NCI-H1694 (cell line): ENCODE data around the gene RPS18.

Source experiments
- DNase-seq: peaks from one replicate; lab custom pipeline; 2025; lab: John Stamatoyannopoulos, UW

Gene RPS18

DNA sequence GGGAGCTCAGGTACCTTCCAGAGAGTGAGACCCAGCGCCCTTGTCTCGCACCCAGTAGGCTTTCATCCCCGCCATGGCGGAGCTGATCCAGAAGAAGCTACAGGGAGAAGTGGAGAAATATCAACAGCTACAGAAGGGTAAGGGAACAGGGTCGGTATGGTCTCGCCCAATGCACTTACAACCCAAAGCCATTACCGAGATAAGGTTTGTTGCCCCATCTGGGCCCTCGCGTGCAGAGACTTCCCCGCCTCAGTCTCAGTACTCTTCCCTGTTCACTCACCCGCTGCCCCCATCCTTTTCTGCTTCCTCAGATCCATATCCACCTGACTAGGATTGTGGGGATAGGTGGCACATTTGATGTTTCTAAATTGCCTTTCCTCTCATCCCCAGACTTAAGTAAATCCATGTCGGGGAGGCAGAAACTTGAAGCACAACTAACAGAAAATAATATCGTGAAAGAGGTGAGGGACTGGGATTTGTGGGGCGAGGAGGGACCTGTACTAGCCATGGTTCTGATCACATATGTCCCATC is 18.0 kb downstream of the RPS18 start:
- DNase-seq: no peak

- no peak for DNase-seq
Measured at GRCh38 chr6:33290459-33290858, 18.6 kb downstream of the RPS18 start.

DNA sequence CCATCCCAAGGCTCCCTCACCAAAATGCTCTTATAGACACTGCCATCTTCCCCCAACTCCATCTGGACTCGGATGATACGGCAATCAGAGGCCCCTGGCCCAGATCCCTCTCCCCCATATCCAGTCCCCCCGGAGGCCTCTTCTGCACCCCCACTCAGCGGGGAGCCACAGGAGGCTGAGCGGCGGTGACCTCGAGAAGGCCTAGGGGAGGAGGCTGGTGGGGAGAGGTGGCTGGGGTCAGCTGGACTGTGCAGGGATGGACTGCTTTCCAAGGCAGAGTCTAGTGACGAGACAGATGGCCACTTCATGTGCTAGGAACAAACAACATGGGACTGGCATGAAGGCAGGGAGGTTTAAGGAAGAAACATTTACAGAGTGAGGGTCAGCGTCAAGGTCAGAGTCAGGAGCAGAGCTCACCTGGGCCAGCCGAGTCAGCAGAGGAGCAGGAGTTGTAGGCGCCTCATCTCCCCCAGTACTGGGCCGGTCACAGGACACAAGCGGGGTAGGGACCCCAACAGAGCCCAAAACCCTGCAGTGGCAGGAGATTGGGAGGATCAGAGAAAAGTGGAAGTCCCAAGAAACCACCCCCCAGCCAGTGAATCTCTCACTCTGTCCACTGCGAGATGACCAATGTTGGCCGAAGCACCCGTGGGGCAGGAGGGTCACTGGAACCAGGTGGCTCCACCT is 21.3 kb downstream of the RPS18 start:
- no peak for DNase-seq

- no peak for DNase-seq
Measured at GRCh38 chr6:33294086-33294823, 22.4 kb downstream of the RPS18 start.

DNA sequence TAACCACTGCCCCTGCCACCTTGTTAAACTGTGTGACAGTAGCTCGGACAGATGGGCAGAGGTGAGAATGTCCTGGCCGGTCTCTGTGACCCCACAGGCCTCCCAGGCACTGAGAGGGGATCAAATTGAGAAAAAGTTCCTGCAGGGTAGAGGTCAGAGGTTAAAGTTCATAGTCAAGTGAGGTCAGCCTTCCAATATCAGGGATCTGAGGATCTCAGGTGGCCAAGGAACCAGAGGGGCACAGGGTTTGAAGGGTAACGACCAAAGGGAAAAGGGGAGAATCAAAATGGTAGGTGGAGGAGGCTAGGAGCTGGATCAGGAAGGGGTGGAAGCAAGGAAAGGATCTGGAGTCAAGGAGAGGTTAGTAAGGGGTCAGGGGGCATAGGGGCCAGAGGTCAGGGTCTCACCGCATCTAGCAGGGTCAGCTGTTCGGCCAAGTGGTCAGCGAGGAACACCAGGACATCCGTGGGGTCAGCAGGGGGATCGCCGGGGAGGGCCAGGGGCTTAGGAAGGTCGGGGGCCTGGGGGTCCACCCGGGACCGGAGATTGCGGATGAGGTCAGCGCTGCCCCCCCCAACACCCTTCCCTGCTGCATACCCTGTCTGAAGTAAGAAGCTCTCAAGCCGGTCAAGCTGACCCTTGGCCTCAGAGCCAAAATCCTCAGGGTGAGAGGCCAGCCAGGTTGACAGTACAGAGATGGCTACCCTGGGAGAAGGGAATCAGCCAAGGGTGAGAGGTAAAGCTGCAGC is 23.9 kb downstream of the RPS18 start:
- DNase-seq: no peak

GRCh38 chr6:33296797-33297405 is 25.0 kb downstream of the RPS18 start:
- no peak for DNase-seq

GRCh38 chr6:33297406-33297955 is 25.6 kb downstream of the RPS18 start:
- DNase-seq: no peak

DNA sequence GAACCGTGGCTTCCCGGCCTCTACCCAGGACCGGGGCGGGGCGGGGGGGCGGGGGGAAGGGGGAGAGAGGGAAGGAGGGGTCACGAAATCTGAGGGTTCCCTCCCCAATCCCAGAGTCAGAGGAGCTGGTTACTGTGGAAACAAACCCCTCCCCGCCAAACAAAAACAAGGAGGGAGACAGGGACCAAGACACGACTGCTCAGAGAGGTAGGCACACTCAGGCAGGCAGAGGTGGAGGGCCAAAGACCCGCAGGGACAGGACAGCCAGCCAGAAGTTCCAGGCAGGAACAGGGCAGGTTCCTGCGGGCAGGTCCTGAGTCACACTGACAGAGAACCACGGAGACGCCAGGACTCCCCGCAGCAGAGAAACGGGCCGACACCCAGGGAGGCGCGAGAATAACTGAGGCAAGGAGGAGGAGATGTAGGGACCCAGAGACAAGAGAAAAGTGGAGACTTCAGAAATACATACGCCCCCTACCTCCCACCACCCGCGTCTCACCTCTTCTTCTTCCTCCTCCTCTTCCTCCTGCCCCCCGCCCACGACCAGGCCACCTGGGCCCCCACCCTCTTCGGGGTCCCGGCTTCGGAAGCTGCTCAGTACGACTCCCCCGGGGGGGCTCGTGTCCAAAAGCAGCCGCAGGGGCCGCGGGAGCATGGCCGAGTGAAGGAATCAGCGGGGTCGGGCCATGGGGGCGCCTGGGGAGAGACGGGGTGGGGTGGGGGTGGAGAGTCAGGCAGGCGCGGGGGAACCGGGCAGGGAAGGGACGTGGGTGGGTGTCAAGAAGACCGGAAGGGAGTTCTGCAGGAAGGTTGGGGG is 26.3 kb downstream of the RPS18 start:
- DNase-seq: no peak

GRCh38 chr6:33298773-33299236 is 26.9 kb downstream of the RPS18 start, which contains the start of gene RGL2:
TSS of gene RGL2 (minus strand) at chr6:33298942. CDS start at chr6:33298610, 332 bp downstream.
- DNase-seq: no peak

DNA sequence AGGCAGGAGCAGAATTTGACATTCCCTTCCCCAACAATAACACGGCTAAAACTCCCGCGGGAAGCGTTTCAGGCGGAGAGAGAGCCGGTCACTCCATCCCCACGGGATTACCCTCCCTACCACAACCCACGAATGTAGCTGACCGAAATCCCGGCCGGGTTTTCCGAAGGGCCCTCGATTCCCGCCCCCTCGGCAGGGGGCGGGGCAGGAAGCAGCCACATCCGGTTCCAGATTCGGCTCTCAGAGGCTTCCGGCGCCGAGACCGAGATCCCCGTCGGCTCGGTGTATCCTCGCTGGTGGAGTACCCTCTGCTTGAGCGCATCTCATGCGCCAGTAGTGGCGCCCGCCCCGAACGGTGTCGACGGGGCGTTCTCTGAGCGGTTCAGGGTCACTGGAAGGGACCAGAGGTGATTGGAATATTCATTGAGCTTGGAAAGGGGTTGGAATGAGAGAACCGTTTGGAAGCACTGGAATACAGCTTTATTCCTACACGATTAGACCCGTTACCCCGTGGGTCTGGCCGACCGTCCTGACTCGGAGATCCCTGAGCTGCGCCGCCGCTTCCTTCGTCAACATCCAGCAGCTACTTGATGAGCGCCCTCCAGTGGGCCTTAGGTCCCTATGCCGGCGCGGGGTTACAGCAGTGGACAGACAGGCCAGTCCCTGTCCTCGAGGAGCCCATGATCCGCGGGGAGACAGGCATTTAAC is 27.5 kb downstream of the RPS18 start:
- DNase-seq: peak; percentile 75

GRCh38 chr6:33301877-33302276 is 30.0 kb downstream of the RPS18 start:
- no peak for DNase-seq

GRCh38 chr6:33304216-33304615 is 32.3 kb downstream of the RPS18 start:
- DNase-seq: no peak

- no peak for DNase-seq
Measured at GRCh38 chr6:33305052-33305451, 33.2 kb downstream of the RPS18 start.

DNA sequence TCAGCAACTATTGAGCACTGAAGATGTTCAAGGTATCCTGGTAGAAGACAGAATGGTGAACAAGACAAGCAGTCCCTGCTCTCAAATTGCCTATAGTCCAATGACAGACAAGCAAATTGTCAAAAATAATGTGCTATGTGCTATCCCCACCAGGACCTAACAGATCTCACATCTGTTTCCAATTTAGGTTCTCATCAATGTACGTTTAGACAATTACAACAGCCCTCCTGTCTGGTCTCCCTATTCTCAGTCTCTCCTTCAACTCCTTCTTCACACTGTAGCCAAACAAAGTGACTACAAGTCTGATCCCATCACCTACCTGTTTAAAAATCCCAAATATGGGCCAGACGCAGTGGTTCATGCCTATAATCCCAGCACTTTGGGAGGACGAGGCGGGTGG is 34.5 kb downstream of the RPS18 start:
- no peak for DNase-seq

DNA sequence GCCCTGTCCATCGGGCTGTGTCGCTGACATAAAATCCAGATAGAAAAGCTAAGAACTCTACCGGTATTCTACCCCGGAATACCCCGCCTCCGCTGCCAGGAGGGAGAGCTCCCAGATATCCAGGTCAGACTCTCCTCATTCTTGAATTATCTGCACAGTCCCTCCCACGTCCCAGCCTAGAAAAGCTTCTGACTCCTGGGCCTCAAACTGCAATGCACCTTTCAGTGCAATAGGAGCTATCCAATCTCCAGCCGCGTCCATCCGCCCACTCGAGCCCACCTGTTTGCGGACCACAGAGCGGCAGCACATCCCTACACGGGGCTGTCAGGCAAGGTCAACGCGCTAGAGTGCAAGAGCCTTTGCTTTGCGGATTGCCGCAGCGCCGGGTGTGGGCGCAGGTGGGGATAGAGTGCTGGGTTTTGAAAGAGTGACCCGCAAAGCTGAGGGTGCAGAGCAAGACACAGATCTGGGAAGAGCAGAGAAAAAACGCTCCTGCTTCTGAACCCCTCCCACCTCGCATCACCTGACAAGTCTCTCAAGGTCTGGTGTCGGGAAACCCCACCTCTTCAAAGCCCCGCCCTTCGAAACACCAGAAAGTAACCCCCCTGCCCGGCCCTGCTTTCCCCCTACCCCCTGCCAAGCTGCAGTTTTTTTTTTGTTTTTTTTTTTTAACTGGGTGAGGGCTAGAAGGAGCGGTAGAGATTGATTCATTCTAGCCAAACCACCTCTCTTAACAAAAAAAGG is 40.7 kb downstream of the RPS18 start:
- DNase-seq: peak; percentile 14

GRCh38 chr6:33313105-33313708 is 41.3 kb downstream of the RPS18 start:
- DNase-seq: no peak

DNA sequence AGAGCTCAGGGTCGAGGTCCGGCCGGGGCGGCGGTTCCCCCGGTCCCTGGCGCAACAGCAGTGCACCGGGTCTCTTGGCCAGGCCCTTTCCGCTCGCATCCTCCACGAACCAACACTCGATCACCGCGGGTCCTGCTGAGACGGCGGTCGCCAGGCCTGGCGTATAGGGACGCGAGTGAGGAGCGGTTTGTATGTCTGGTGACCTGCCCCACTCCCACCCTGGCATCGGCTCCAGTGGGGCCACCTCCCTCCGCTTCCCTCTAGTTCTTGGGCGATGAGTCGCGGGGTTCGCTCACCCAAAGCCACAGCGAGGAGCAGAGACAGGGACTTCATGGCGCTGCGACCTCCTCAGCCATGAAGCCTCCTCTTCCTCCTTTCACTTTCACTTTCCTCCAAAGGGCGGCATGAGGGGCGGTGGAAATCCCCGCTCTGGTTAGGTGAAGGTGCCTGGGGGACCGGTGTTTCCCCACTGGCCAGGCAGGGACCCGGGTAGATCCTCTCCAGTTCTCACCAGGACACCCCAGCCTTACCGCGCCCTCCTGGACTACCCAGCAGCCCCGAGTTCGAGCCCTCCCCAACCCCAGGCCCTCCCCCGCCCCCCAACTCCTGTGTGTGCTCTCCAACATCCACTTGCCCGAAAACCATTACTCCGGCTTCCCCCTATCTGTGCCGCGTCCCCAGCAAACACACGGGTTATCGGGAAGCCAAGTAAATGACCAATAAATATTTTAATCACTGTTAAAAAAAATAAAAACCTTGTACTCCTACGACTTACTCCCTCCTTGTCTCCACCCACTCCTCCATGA is 42.0 kb downstream of the RPS18 start, which contains the start of gene TAPBP:
TAPBP (minus strand) TSS at position 370 of the 806 bp plus-strand sequence; CDS start at position 333, 37 bp downstream.
- DNase-seq: no peak

- DNase-seq: no peak
Measured at GRCh38 chr6:33314515-33314942, 42.7 kb downstream of the RPS18 start.
